Activated CD4-positive, alpha-beta T cell treated with anti-CD3 and anti-CD28 coated beads, Interleukin-2, amount 10 ng/mL, durations not matched to agents 7 days and 5 days (primary cell): ENCODE data around the gene POLK. TPM values are rescaled to one million over a fixed set of nuclear protein-coding genes. Genes with fewer than 3 reads are reported as not detected.

ENCODE experiments used
- CTCF ChIA-PET: fragments of 350-600 bp; sonication (Branson Sonifier 250); formaldehyde crosslinking; loops from one replicate; lab custom pipeline; 2021; ENCODE audit warnings: antibody characterized with exemption; lab: Charles Lee
- POLR2A ChIA-PET: fragments of 350-600 bp; sonication (Branson Sonifier 250); formaldehyde crosslinking; loops from one replicate; lab custom pipeline; 2021; ENCODE audit warnings: antibody characterized with exemption; lab: Charles Lee
- DNase-seq: peaks from one replicate; pipeline ENCODE4 v3.0.0-alpha.2; 2020
- H3K27ac Mint-ChIP-seq: one replicate; pipeline ENCODE4 v1.8.0; 2021; ENCODE audit warnings: mild to moderate bottlenecking, moderate library complexity, mixed read lengths
- H3K27me3 Mint-ChIP-seq: one replicate; pipeline ENCODE4 v1.8.0; 2021; ENCODE audit warnings: mixed read lengths
- H3K36me3 Mint-ChIP-seq: one replicate; pipeline ENCODE4 v1.8.0; 2021; ENCODE audit warnings: low read depth, mixed read lengths
- H3K4me1 Mint-ChIP-seq: one replicate; pipeline ENCODE4 v1.8.0; 2021; ENCODE audit warnings: mixed read lengths
- H3K4me3 Mint-ChIP-seq: one replicate; pipeline ENCODE4 v1.8.0; 2021; ENCODE audit warnings: mild to moderate bottlenecking, moderate library complexity, mixed read lengths
- H3K9me3 Mint-ChIP-seq: one replicate; pipeline ENCODE4 v1.8.0; 2021; ENCODE audit warnings: mixed read lengths
- total RNA-seq, 2 experiments: library from RNA; stranded (reverse); gene quantifications; one replicate each; pipeline ENCODE4 v1.2.3, GENCODE V29; 2021

POLK gene
- total RNA-seq, 2 experiments from 2014 or later, result 27.1 to 30.3 TPM

DNA sequence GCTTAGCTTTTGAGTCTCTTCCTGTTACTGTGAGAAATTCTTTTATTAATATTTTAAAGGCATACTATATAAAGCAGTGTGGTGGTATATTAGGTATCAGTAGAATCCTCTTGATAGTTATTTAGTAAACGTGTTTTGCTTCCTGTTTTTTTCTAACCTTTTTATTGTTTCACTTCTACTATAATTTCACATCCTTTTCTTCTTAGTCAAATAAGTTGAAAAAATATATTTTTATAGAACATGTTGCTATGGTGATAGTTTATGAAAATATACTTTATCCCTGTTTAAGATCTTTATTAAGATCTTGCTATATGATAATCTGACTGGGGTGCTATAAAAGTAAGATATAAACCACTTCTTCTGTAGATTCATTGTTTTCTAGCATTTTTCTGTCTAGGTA, 2.1 kb downstream of the POLK start:
- CTCF ChIA-PET, result no interaction called here
- POLR2A ChIA-PET, result no interaction called here
- no peak for DNase-seq
- no peak overlapping the region for H3K27ac Mint-ChIP-seq
- H3K27me3 Mint-ChIP-seq, result no peaks in the 10 kb centered on the region
- H3K9me3 Mint-ChIP-seq, result peaks cover 5% of the 10 kb centered on the region
- peaks cover 44% of the 10 kb centered on the region for H3K4me1 Mint-ChIP-seq
- H3K4me3 Mint-ChIP-seq, result no peak overlapping the region
- H3K36me3 Mint-ChIP-seq, result peaks cover 27% of the 10 kb centered on the region

DNA sequence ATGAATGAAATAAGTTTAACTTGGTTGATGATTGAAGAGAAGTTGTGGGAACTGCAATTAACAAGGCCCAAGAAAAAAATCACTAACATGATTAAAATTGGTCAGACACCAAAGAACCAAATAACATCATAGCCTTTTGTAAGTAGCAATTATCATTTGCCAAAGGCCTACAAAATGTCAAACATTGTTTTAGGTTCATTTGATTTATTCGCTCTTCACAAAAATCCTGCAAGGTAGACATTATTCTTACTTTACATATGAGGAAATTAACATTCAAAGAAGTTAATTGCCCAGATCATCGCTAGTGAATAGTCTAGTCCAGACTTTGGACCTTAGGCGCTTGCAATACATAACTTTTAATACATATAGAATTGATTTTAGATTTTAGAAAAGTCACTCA, 2.6 kb downstream of the POLK start:
- POLR2A ChIA-PET, result no interaction called here
- DNase-seq, result no peak
- no peak overlapping the region for H3K4me3 Mint-ChIP-seq
- H3K27me3 Mint-ChIP-seq, result no peaks in the 10 kb centered on the region
- CTCF ChIA-PET, result no interaction called here
- H3K4me1 Mint-ChIP-seq, result peaks cover 45% of the 10 kb centered on the region
- peaks cover 9% of the 10 kb centered on the region for H3K9me3 Mint-ChIP-seq
- H3K36me3 Mint-ChIP-seq, result peaks cover 30% of the 10 kb centered on the region
- H3K27ac Mint-ChIP-seq, result no peak overlapping the region

GRCh38 chr5:75519761-75520160, 8.1 kb downstream of the POLK start:
- peaks cover 32% of the 10 kb centered on the region for H3K4me1 Mint-ChIP-seq
- CTCF ChIA-PET, result no interaction called here
- POLR2A ChIA-PET, result no interaction called here
- DNase-seq, result no peak
- peaks cover 29% of the 10 kb centered on the region for H3K9me3 Mint-ChIP-seq
- no peak overlapping the region for H3K27ac Mint-ChIP-seq
- H3K36me3 Mint-ChIP-seq, result peaks cover 52% of the 10 kb centered on the region
- no peak overlapping the region for H3K4me3 Mint-ChIP-seq
- H3K27me3 Mint-ChIP-seq, result no peaks in the 10 kb centered on the region

DNA sequence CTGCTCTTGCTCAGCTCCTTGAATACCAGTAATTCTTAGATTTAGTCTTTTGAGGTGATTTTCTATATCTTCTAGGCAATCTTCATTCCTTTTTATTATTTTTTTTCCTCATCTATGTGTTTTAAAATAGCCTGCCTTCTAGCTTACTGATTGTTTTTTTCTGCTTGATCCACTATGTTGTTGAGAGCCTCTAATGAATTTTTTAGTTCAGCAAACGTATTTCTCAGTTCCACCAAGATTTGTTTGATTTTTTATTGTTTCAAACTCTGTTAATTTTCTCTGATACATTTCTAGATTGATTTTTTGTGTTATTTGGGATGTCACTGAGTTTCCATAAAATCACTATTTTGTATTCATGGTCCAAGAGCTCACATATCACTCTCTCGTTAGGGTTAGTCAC, 9.5 kb downstream of the POLK start:
- Mint-ChIP-seq H3K27ac (no peak overlapping the region), H3K4me3 (no peak overlapping the region), H3K27me3 (no peaks in the 10 kb centered on the region), H3K9me3 (peaks cover 29% of the 10 kb centered on the region), H3K36me3 (peaks cover 50% of the 10 kb centered on the region), H3K4me1 (peaks cover 42% of the 10 kb centered on the region)
- POLR2A ChIA-PET, result no interaction called here
- no peak for DNase-seq
- CTCF ChIA-PET, result interaction anchor here (0.6 to 0.9 kb wide), 3 partner anchors 9 to 30 kb away, joined by 3 to 4 read pairs (median 4); partner anchors contain the start of genes CERT1 and POLK

GRCh38 chr5:75522025-75522424, 10.3 kb downstream of the POLK start:
- ChIA-PET CTCF (no interaction called here), POLR2A (no interaction called here)
- no peak overlapping the region for H3K4me3 Mint-ChIP-seq
- no peaks in the 10 kb centered on the region for H3K27me3 Mint-ChIP-seq
- H3K36me3 Mint-ChIP-seq, result peaks cover 47% of the 10 kb centered on the region
- H3K27ac Mint-ChIP-seq, result no peak overlapping the region
- peaks cover 40% of the 10 kb centered on the region for H3K4me1 Mint-ChIP-seq
- H3K9me3 Mint-ChIP-seq, result peaks cover 29% of the 10 kb centered on the region
- DNase-seq, result no peak

DNA sequence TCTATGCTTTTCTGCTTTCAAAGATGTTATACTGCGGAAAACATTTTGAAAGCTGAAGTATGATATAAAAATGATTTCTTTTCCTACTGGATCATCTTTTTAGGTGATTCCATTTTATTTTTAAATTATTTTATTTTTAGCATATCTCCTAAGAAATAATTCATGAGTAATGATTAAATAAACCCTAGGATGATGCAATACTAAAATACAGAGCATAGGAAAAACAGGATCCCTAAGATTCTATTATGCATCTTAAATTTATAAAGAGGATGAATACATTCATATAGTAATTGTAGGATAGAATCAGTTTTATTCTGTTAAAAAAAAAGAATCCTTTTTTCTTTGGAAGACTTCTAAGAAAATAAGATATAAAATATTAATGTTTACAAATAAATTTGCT, 10.9 kb downstream of the POLK start:
- Mint-ChIP-seq H3K4me1 (peaks cover 37% of the 10 kb centered on the region), H3K36me3 (peaks cover 45% of the 10 kb centered on the region), H3K27ac (no peak overlapping the region), H3K27me3 (no peaks in the 10 kb centered on the region), H3K4me3 (no peak overlapping the region), H3K9me3 (peaks cover 29% of the 10 kb centered on the region)
- no peak for DNase-seq
- ChIA-PET CTCF (no interaction called here), POLR2A (no interaction called here)

- no peak overlapping the region for H3K27ac Mint-ChIP-seq
- H3K9me3 Mint-ChIP-seq, result peaks cover 24% of the 10 kb centered on the region
- no peak for DNase-seq
- H3K4me1 Mint-ChIP-seq, result peaks cover 33% of the 10 kb centered on the region
- no peak overlapping the region for H3K4me3 Mint-ChIP-seq
- ChIA-PET CTCF (interaction anchor here (0.7 to 0.9 kb wide), 2 partner anchors 15 to 1181 kb away, joined by 3 to 5 read pairs; no protein-coding TSS in a partner anchor), POLR2A (no interaction called here)
- peaks cover 37% of the 10 kb centered on the region for H3K36me3 Mint-ChIP-seq
- H3K27me3 Mint-ChIP-seq, result no peaks in the 10 kb centered on the region
Measured at GRCh38 chr5:75523275-75523674, 11.6 kb downstream of the POLK start.

GRCh38 chr5:75524071-75524470, 12.4 kb downstream of the POLK start:
- CTCF ChIA-PET, result interaction anchor here (0.7 to 0.9 kb wide), 2 partner anchors 14 to 1180 kb away, joined by 3 to 5 read pairs; no protein-coding TSS in a partner anchor
- H3K4me1 Mint-ChIP-seq, result peaks cover 32% of the 10 kb centered on the region

GRCh38 chr5:75524591-75524990, 12.9 kb downstream of the POLK start:
- Mint-ChIP-seq H3K27ac (no peak overlapping the region), H3K9me3 (peaks cover 19% of the 10 kb centered on the region), H3K36me3 (peaks cover 32% of the 10 kb centered on the region), H3K27me3 (no peaks in the 10 kb centered on the region), H3K4me1 (peaks cover 28% of the 10 kb centered on the region), H3K4me3 (no peak overlapping the region)
- DNase-seq, result no peak
- ChIA-PET CTCF (no interaction called here), POLR2A (interaction anchor here (0.7 kb wide), 1 partner anchor 188 kb away, joined by 4 read pairs; the partner anchor contains the start of gene HMGCR)

More at GRCh38 chr5:75524071-75524470, 12.4 kb downstream of the POLK start:
- H3K27ac Mint-ChIP-seq, result no peak overlapping the region
- no peaks in the 10 kb centered on the region for H3K27me3 Mint-ChIP-seq
- POLR2A ChIA-PET, result interaction anchor here (0.7 kb wide), 1 partner anchor 187 kb away, joined by 4 read pairs; the partner anchor contains the start of gene HMGCR
- H3K4me3 Mint-ChIP-seq, result no peak overlapping the region
- H3K9me3 Mint-ChIP-seq, result peaks cover 23% of the 10 kb centered on the region
- no peak for DNase-seq
- peaks cover 35% of the 10 kb centered on the region for H3K36me3 Mint-ChIP-seq

GRCh38 chr5:75525344-75525743, 13.7 kb downstream of the POLK start:
- peaks cover 27% of the 10 kb centered on the region for H3K4me1 Mint-ChIP-seq
- no peak for DNase-seq
- ChIA-PET POLR2A (interaction anchor here (0.7 kb wide), 1 partner anchor 192 kb away, joined by 3 read pairs; the partner anchor contains the start of gene POC5), CTCF (no interaction called here)
- no peaks in the 10 kb centered on the region for H3K27me3 Mint-ChIP-seq
- peak overlapping the region; percentile 12 for H3K27ac Mint-ChIP-seq
- H3K4me3 Mint-ChIP-seq, result no peak overlapping the region
- peaks cover 28% of the 10 kb centered on the region for H3K36me3 Mint-ChIP-seq
- H3K9me3 Mint-ChIP-seq, result peaks cover 18% of the 10 kb centered on the region

GRCh38 chr5:75526070-75526469, 14.4 kb downstream of the POLK start:
- Mint-ChIP-seq H3K27ac (peak overlapping the region; percentile 20), H3K4me3 (no peak overlapping the region), H3K27me3 (no peaks in the 10 kb centered on the region), H3K36me3 (peaks cover 21% of the 10 kb centered on the region), H3K9me3 (peaks cover 11% of the 10 kb centered on the region), H3K4me1 (peaks cover 27% of the 10 kb centered on the region)
- ChIA-PET CTCF (no interaction called here), POLR2A (interaction anchor here (0.7 kb wide), 1 partner anchor 191 kb away, joined by 3 read pairs; the partner anchor contains the start of gene POC5)
- no peak for DNase-seq

- no peak overlapping the region for H3K27ac Mint-ChIP-seq
- H3K9me3 Mint-ChIP-seq, result peaks cover 11% of the 10 kb centered on the region
- H3K4me3 Mint-ChIP-seq, result no peak overlapping the region
- H3K36me3 Mint-ChIP-seq, result peaks cover 33% of the 10 kb centered on the region
- no peaks in the 10 kb centered on the region for H3K27me3 Mint-ChIP-seq
- ChIA-PET CTCF (no interaction called here), POLR2A (no interaction called here)
- DNase-seq, result no peak
- H3K4me1 Mint-ChIP-seq, result peaks cover 19% of the 10 kb centered on the region
Measured at GRCh38 chr5:75529185-75529584, 17.5 kb downstream of the POLK start.

DNA sequence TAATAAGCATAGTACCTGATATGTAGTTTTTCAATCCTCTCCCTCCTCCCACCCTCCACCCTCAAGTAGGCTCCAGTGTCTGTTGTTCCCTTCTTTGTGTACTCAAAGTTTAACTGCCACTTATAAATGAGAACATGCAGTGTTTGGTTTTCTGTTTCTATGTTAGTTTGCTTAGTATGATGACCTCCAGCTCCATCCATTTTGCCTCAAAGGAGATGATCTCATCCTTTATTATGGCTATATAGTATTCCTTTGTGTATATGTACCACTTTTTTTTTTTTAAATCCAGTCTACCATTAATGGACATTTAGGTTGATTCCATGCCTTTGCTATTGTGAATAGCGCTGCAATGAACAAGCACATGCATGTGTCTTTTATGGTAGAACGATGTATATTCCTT, 20.5 kb downstream of the POLK start:
- CTCF ChIA-PET, result interaction anchor here (0.6 kb wide), 1 partner anchor 499 kb away, joined by 5 read pairs; no protein-coding TSS in a partner anchor

More for the DNA sequence above, 20.5 kb downstream of the POLK start:
- Mint-ChIP-seq H3K27me3 (no peaks in the 10 kb centered on the region), H3K4me1 (peaks cover 8% of the 10 kb centered on the region), H3K9me3 (peaks cover 23% of the 10 kb centered on the region), H3K36me3 (peaks cover 49% of the 10 kb centered on the region), H3K4me3 (no peak overlapping the region), H3K27ac (no peak overlapping the region)
- POLR2A ChIA-PET, result no interaction called here
- DNase-seq, result no peak
